GM08714 (cell line): ENCODE data around the gene GYS2.
"Not testable (repeated sequence)": the region's sequence is repeated elsewhere in the genome, so short reads cannot be mapped to it uniquely, and the experiment has no call there.

ENCODE experiments used
- H3K4me3 ChIP-seq: fragments of 200-500 bp; sonication (Bioruptor generic); 2 replicates; pipeline ENCODE4 v1.5.1; 2014; ENCODE audit warnings: mild to moderate bottlenecking, low read length, inconsistent platforms
- ZNF274 ChIP-seq: IDR thresholded peaks from 2 replicates; pipeline ENCODE4 v1.6.1; 2012; ENCODE audit warnings: mild to moderate bottlenecking, low read depth, low read length

Gene GYS2

GRCh38 chr12:21604245-21605101 lies at the start of gene GYS2:
TSS of gene GYS2 (minus strand) at chr12:21604847. CDS start at chr12:21604592, 255 bp downstream.
- no peak within 1 kb of the TSS for H3K4me3 ChIP-seq
- TF ChIP-seq ZNF274, result no peak

- H3K4me3 ChIP-seq, result no peak overlapping the region
- no peak for TF ChIP-seq ZNF274
These were observed 47.2 kb upstream of the GYS2 start for GRCh38 chr12:21651821-21652220.

- TF ChIP-seq ZNF274, result no peak
- H3K4me3 ChIP-seq, result no peak overlapping the region
These were observed 46.4 kb upstream of the GYS2 start for GRCh38 chr12:21650997-21651396.

GRCh38 chr12:21649034-21649433 lies 44.4 kb upstream of the GYS2 start:
- no peak for TF ChIP-seq ZNF274
- H3K4me3 ChIP-seq, result no peak overlapping the region

- TF ChIP-seq ZNF274, result no peak
- H3K4me3 ChIP-seq, result no peak overlapping the region
These were observed 43.7 kb upstream of the GYS2 start for GRCh38 chr12:21648378-21648777.

- TF ChIP-seq ZNF274, result no peak
- H3K4me3 ChIP-seq, result no peak overlapping the region
These were observed 42.5 kb upstream of the GYS2 start for GRCh38 chr12:21647179-21647578.

- not testable (repeated sequence) for H3K4me3 ChIP-seq
These were observed 40.4 kb upstream of the GYS2 start for GRCh38 chr12:21645041-21645500.

- no peak for TF ChIP-seq ZNF274
- no peak overlapping the region for H3K4me3 ChIP-seq
These were observed 39.9 kb upstream of the GYS2 start for GRCh38 chr12:21644516-21644915.

GRCh38 chr12:21643758-21644157 lies 39.1 kb upstream of the GYS2 start:
- H3K4me3 ChIP-seq, result no peak overlapping the region
- no peak for TF ChIP-seq ZNF274

GRCh38 chr12:21642707-21643389 lies 38.2 kb upstream of the GYS2 start:
- TF ChIP-seq ZNF274, result no peak
- no peak overlapping the region for H3K4me3 ChIP-seq

GRCh38 chr12:21638054-21638891 lies 33.6 kb upstream of the GYS2 start:
- no peak for TF ChIP-seq ZNF274

GRCh38 chr12:21634245-21634644 lies 29.6 kb upstream of the GYS2 start:
- no peak overlapping the region for H3K4me3 ChIP-seq
- TF ChIP-seq ZNF274, result no peak

More at GRCh38 chr12:21638054-21638891, 33.6 kb upstream of the GYS2 start:
- no peak overlapping the region for H3K4me3 ChIP-seq

GRCh38 chr12:21631367-21631766 lies 26.7 kb upstream of the GYS2 start:
- no peak overlapping the region for H3K4me3 ChIP-seq
- TF ChIP-seq ZNF274, result no peak

GRCh38 chr12:21627924-21628323 lies 23.3 kb upstream of the GYS2 start:
- H3K4me3 ChIP-seq, result no peak overlapping the region
- no peak for TF ChIP-seq ZNF274
